ENCODE data around the gene CENPP.

DNA sequence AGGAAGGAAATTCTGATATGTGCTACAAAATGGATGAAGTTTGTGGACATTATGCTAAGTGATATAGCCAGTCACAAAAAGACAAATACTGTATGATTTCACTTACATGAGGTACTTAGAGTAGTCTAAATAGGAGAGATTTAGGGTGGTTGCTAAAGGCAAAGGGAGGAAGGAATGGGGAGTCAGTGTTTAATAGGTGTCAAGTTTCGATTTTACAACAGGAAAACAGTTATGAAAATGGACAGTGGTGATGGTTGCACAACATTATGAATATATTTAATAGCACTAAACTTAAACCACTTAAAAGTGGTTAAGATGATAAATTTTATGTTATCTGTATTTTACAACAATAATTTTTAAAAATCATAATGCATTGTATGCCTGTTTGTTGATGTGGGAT, 250.4 kb downstream of the CENPP start:
- TF ChIP-seq ZNF274 (IDR thresholded peaks at IDR 0.05; ENCODE audit: low read depth, low read length), result no peak
- no peak for TF ChIP-seq YY1 (IDR thresholded peaks at IDR 0.05; ENCODE audit: insufficient read depth, insufficient read length)
- no peak for TF ChIP-seq SUZ12 (IDR thresholded peaks at IDR 0.05; ENCODE audit: extremely low read depth, insufficient read depth, insufficient read length)
